Chondrocyte (in vitro differentiated cells): Measurements from ENCODE around the gene PTPRK. TPM values are rescaled to one million over a fixed set of nuclear protein-coding genes. Genes with fewer than 3 reads are reported as not detected.

Experiments
- DNase-seq: peaks from one replicate; pipeline ENCODE4 v3.0.0; 2021; ENCODE audit warnings: mixed read lengths, low spot score
- H3K27ac Mint-ChIP-seq: one replicate; pipeline ENCODE4 v1.8.0; 2021; ENCODE audit warnings: mild to moderate bottlenecking, moderate library complexity, mixed read lengths; ENCODE audit not compliant: unreplicated experiment
- H3K27me3 Mint-ChIP-seq: 2 replicates; pipeline ENCODE4 v1.8.0; 2021; ENCODE audit warnings: low read depth, mixed read lengths
- H3K36me3 Mint-ChIP-seq: 2 replicates; pipeline ENCODE4 v1.8.0; 2021; ENCODE audit warnings: low read depth, mixed read lengths
- H3K4me1 Mint-ChIP-seq: 2 replicates; pipeline ENCODE4 v1.8.0; 2021; ENCODE audit warnings: low read depth, mild to moderate bottlenecking, mixed read lengths
- H3K4me3 Mint-ChIP-seq: one replicate; pipeline ENCODE4 v1.8.0; 2021; ENCODE audit warnings: mild to moderate bottlenecking, moderate library complexity, mixed read lengths; ENCODE audit not compliant: unreplicated experiment
- H3K9me3 Mint-ChIP-seq: 2 replicates; pipeline ENCODE4 v1.8.0; 2021; ENCODE audit warnings: low read depth, mixed read lengths
- total RNA-seq: library from RNA; stranded (reverse); gene quantifications from 3 replicates; pipeline ENCODE4 v1.2.1, GENCODE V29; 2021
- TF ChIP-seq, protein P1 (sequence below): fragments of 200-600 bp; sonication (generic); IDR thresholded peaks from 2 replicates; pipeline ENCODE4 v1.5.0; 2021; ENCODE audit warnings: antibody characterized with exemption, mild to moderate bottlenecking, moderate library complexity

Gene PTPRK
- total RNA-seq, 1 donor from 2014 or later = 63.3 TPM

DNA sequence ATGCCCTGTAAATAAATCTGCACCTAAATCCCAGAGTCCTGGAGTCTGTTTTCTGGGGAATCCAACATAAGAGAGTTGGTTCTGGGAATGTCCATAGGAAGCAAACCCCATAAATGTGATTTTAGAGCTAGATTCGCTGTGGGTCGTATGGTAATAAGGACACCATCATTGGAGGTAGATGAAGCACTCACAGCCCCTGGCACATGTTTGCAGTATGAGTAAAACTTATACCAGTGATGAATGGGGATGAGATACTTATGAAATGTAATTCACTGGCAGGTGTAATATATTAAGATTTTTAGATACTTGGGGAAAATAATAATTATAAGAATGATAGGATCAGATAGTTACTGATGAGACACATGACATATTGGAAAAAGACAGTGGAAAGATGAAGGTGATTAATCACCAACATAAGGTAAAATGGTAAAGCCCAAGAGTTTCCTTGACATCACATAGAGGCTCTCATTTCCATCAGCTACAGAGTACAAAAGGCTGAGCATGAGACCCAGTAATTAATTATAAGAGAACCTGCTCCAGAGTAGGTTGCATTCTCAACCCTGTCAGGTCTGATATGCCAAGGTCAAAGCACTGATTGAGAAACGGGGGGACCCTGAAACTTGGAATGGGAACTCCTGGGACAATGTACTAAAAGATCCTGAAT is 574.8 kb downstream of the PTPRK start:
- Mint-ChIP-seq H3K4me3 (no peak overlapping the region), H3K4me1 (no peaks in the 10 kb centered on the region)

DNA sequence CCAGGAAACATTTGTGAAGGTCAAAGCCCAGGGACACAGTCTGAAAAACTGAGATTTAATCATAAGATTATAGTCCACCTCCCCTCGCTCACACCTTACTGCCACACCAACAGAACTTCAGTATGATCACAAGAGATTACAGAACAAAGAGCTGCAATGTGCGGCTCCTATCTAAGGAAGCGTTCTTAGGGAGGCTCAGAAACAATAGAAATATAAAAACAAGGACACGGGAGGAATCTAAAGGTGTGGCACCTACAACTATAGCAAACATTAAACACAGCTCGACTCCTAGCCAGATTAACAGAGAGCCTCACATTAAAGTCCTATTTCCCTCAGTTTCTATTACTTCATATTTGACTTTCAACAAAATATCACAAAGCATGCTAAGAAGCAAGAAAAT is 579.2 kb downstream of the PTPRK start:
- H3K4me3 Mint-ChIP-seq = no peak overlapping the region
- H3K36me3 Mint-ChIP-seq = no peaks in the 10 kb centered on the region
- no peak for DNase-seq
- no peak overlapping the region for H3K27ac Mint-ChIP-seq
- peaks cover 20% of the 10 kb centered on the region for H3K4me1 Mint-ChIP-seq
- TF ChIP-seq, protein P1, sequence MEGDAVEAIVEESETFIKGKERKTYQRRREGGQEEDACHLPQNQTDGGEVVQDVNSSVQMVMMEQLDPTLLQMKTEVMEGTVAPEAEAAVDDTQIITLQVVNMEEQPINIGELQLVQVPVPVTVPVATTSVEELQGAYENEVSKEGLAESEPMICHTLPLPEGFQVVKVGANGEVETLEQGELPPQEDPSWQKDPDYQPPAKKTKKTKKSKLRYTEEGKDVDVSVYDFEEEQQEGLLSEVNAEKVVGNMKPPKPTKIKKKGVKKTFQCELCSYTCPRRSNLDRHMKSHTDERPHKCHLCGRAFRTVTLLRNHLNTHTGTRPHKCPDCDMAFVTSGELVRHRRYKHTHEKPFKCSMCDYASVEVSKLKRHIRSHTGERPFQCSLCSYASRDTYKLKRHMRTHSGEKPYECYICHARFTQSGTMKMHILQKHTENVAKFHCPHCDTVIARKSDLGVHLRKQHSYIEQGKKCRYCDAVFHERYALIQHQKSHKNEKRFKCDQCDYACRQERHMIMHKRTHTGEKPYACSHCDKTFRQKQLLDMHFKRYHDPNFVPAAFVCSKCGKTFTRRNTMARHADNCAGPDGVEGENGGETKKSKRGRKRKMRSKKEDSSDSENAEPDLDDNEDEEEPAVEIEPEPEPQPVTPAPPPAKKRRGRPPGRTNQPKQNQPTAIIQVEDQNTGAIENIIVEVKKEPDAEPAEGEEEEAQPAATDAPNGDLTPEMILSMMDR = no peak
- peaks cover 4% of the 10 kb centered on the region for H3K9me3 Mint-ChIP-seq
- no peaks in the 10 kb centered on the region for H3K27me3 Mint-ChIP-seq

More for the DNA sequence above, 574.8 kb downstream of the PTPRK start:
- H3K36me3 Mint-ChIP-seq = no peaks in the 10 kb centered on the region
- no peaks in the 10 kb centered on the region for H3K27me3 Mint-ChIP-seq
- H3K27ac Mint-ChIP-seq = no peak overlapping the region
- H3K9me3 Mint-ChIP-seq = peaks cover 11% of the 10 kb centered on the region
- TF ChIP-seq, protein P1 = no peak
- DNase-seq = no peak

DNA sequence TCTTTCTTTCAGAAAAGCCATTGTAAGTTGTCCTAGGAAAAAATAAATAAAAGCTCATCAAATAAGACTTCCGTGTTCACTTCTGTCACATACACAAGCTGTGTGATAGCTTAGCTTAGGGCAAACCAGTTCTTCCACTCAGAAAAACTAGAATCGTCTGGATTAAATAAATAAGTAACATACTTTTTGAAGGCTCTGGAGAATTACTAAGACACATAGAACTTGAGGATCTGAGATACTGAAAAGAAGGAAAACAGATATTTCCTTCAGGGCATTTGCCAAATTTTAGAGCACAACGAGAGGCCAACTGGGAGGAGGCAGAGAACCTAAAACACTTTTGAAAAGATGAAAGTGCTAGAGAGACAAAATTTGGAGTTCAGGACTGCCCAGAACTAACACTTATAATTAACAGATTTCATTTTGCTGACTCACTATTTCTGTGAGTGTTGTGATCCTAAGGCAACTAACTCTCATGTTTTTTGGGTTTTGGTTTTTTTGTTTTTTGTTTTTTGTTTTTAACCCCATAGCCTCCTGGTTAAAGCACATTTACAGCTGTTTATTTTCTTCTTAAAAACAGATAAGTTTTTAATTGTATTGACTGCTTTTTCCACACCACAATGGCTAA is 580.8 kb downstream of the PTPRK start:
- H3K4me3 Mint-ChIP-seq = no peak overlapping the region
- H3K9me3 Mint-ChIP-seq = no peaks in the 10 kb centered on the region
- H3K4me1 Mint-ChIP-seq = peaks cover 20% of the 10 kb centered on the region
- H3K27me3 Mint-ChIP-seq = no peaks in the 10 kb centered on the region
- H3K27ac Mint-ChIP-seq = peak overlapping the region; percentile 93
- TF ChIP-seq, protein P1 = no peak
- no peaks in the 10 kb centered on the region for H3K36me3 Mint-ChIP-seq
- no peak for DNase-seq

DNA sequence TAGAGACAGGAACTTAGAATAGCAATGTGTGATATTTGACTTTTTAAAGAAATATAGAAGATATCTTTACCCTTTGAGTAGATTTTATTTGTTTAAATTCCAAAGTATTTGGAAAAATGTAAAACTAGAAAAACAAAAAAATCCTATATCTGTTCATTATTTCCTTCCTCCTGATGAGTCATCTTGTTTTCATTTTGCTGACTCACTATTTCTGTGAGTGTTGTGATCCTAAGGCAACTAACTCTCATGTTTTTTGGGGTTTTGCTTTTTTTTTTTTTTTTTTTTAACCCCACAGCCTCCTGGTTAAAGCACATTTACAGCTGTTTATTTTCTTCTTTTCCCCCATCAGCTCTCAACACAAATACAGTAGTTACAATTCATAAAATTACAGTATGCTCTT is 581.7 kb downstream of the PTPRK start:
- no peak for DNase-seq
- peak overlapping the region; percentile 93 for H3K27ac Mint-ChIP-seq
- no peaks in the 10 kb centered on the region for H3K9me3 Mint-ChIP-seq
- H3K27me3 Mint-ChIP-seq = no peaks in the 10 kb centered on the region
- no peaks in the 10 kb centered on the region for H3K36me3 Mint-ChIP-seq
- H3K4me3 Mint-ChIP-seq = no peak overlapping the region
- TF ChIP-seq, protein P1 = no peak
- peaks cover 20% of the 10 kb centered on the region for H3K4me1 Mint-ChIP-seq

DNA sequence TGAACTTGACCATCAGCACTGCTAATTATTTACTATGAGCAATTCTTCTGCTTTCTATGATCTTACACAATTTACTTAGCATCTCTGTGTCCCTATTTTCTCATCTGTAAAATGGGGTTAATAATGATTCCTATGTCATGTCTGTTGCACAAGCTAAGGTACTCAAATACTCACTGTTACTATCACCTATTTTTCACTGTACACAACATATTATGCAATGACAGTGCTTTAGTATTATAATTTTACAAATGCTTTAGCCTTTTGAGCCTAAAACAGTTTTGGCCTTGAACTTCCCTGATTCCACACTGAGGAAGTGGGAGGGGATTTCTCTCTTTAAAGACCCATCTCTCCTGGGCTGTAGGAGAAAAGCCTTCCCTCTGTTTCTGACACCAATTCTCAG is 582.7 kb downstream of the PTPRK start:
- Mint-ChIP-seq H3K36me3 (no peaks in the 10 kb centered on the region), H3K9me3 (peaks cover 5% of the 10 kb centered on the region), H3K4me1 (peaks cover 20% of the 10 kb centered on the region), H3K27me3 (no peaks in the 10 kb centered on the region), H3K4me3 (no peak overlapping the region), H3K27ac (no peak overlapping the region)
- no peak for DNase-seq
- TF ChIP-seq, protein P1 = no peak
